BJ (cell line): Measurements from ENCODE around the gene FER. TPM values are rescaled to one million over a fixed set of nuclear protein-coding genes. Genes with fewer than 3 reads are reported as not detected.

ENCODE experiments used
- CTCF ChIA-PET: fragments of 350-600 bp; formaldehyde crosslinking; extraction: SDS; loops from one replicate; lab custom pipeline; 2021; ENCODE audit warnings: antibody characterized with exemption, inconsistent platforms; lab: Yijun Ruan, JAX
- POLR2A ChIA-PET: fragments of 300-600 bp; sonication (Branson Sonifier 250); formaldehyde crosslinking; extraction: SDS; loops from one replicate; lab custom pipeline; 2021; ENCODE audit warnings: antibody characterized with exemption; lab: Charles Lee
- DNase-seq: peaks from one replicate; pipeline ENCODE4 v3.0.0-alpha.2; 2011; ENCODE audit warnings: low read depth
- H3K27me3 ChIP-seq: 2 replicates; pipeline ENCODE4 v1.6.0; 2011; ENCODE audit warnings: low read length; ENCODE audit not compliant: control insufficient read depth, insufficient read depth
- H3K36me3 ChIP-seq: 2 replicates; pipeline ENCODE4 v1.5.1; 2011; ENCODE audit warnings: low read length; ENCODE audit not compliant: control insufficient read depth, insufficient read depth
- H3K4me3 ChIP-seq: 2 replicates; pipeline ENCODE4 v1.5.1; 2011; ENCODE audit warnings: low read depth, mild to moderate bottlenecking, control low read depth, low read length
- polyA plus RNA-seq: library from polyadenylated mRNA; depleted of rRNA; stranded (reverse); fragments of >200 nt; gene quantifications from 2 replicates; pipeline ENCODE4 v1.2.3, GENCODE V29; 2011
- TF ChIP-seq, protein P1 (sequence below): IDR thresholded peaks from 2 replicates; pipeline ENCODE4 v1.5.1; 2011; ENCODE audit warnings: low read depth, mild to moderate bottlenecking, control low read depth, inconsistent platforms, low read length, moderate library complexity; ENCODE audit not compliant: insufficient read depth

The FER gene
- polyA plus RNA-seq, 1 experiment: 4.0 TPM

GRCh38 chr5:109177227-109177626 lies 429.5 kb downstream of the FER start:
- ChIA-PET CTCF (no interaction called here), POLR2A (no interaction called here)
- H3K27me3 ChIP-seq: no peaks in the 10 kb centered on the region

DNA sequence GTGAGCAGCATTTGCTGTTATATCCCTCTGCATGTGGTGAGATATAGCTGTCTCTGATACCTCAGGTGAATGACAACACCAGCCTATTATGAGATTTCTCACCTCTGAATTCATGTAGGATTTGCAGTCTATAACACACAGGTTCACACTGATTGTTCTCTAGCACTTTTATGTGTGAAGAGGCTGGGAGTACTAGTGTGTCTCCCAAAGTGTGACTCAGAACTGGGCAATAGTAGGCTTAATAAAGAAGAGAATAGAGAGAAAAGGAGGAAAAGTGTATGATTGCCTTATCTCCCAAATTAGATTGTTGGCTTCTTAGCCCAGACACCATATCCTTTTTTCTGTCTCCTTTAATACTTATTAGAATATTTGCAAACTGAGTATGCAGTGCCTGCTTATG lies 430.1 kb downstream of the FER start:
- H3K4me3 ChIP-seq: no peak overlapping the region
- ChIA-PET CTCF (no interaction called here), POLR2A (no interaction called here)
- no peak for DNase-seq
- H3K36me3 ChIP-seq: no peaks in the 10 kb centered on the region
- TF ChIP-seq, protein P1, sequence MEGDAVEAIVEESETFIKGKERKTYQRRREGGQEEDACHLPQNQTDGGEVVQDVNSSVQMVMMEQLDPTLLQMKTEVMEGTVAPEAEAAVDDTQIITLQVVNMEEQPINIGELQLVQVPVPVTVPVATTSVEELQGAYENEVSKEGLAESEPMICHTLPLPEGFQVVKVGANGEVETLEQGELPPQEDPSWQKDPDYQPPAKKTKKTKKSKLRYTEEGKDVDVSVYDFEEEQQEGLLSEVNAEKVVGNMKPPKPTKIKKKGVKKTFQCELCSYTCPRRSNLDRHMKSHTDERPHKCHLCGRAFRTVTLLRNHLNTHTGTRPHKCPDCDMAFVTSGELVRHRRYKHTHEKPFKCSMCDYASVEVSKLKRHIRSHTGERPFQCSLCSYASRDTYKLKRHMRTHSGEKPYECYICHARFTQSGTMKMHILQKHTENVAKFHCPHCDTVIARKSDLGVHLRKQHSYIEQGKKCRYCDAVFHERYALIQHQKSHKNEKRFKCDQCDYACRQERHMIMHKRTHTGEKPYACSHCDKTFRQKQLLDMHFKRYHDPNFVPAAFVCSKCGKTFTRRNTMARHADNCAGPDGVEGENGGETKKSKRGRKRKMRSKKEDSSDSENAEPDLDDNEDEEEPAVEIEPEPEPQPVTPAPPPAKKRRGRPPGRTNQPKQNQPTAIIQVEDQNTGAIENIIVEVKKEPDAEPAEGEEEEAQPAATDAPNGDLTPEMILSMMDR: no peak
- no peaks in the 10 kb centered on the region for H3K27me3 ChIP-seq

More at GRCh38 chr5:109177227-109177626, 429.5 kb downstream of the FER start:
- TF ChIP-seq, protein P1: no peak
- DNase-seq: no peak
- Histone ChIP-seq H3K36me3 (no peaks in the 10 kb centered on the region), H3K4me3 (no peak overlapping the region)

GRCh38 chr5:109180668-109181067 lies 433.0 kb downstream of the FER start:
- H3K27me3 ChIP-seq: no peaks in the 10 kb centered on the region
- POLR2A ChIA-PET: no interaction called here
- no peaks in the 10 kb centered on the region for H3K36me3 ChIP-seq
- DNase-seq: no peak
- CTCF ChIA-PET: no interaction called here
- TF ChIP-seq, protein P1: no peak
- no peak overlapping the region for H3K4me3 ChIP-seq

- Histone ChIP-seq H3K27me3 (no peaks in the 10 kb centered on the region), H3K36me3 (peaks cover 4% of the 10 kb centered on the region), H3K4me3 (no peak overlapping the region)
- no peak for DNase-seq
- TF ChIP-seq, protein P1: no peak
- ChIA-PET CTCF (no interaction called here), POLR2A (no interaction called here)
These were observed 439.1 kb downstream of the FER start for GRCh38 chr5:109186759-109187158.

DNA sequence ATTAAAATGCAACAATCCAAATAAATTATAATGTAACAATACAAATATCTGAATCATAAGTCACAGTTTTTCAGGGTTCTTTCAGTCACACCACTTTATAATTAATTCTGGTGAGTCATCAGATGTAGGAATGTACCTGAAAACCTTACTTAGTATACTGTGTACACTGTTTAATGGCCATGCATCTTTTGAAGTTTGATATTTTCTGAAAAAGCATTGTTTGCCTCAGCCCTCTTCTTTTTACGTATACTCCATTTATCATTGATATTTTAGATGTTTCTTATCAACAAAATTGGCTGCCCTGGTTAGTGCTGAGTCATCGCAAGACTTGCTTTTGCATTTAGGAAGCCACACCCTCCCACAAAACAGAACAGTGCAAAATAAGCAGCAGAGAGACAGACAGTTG lies 443.5 kb downstream of the FER start:
- peak; percentile 1 for DNase-seq
- no peak overlapping the region for H3K4me3 ChIP-seq
- TF ChIP-seq, protein P1: no peak
- ChIA-PET CTCF (no interaction called here), POLR2A (no interaction called here)
- peaks cover under 1% of the 10 kb centered on the region for H3K36me3 ChIP-seq
- no peaks in the 10 kb centered on the region for H3K27me3 ChIP-seq
